ENCODE results near the gene LYVE1.

Gene LYVE1

DNA sequence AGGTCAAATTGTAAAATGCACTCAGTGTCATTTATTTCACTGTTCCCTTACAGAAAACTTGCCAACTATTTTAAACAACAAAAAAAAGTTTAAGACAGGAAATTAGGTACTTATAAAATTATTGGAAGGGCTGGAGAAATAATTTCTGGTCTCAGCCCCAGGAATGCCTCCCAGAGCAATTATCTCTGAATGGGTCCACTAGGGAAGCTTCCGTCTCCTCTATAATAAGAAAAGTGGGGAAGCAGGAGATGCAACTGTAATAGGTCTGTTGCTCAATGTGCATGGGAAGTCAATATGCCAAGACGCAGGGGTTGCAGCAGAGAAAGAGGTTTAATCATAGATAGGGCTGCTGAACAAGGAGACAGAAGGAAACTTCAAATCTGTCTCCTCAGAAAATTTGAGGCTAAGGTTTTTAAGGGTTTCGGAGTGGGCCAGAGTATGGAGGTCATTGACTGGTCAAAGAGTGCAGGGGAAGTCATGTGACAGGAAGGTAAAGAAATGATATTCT lies 16.6 kb downstream of the LYVE1 start:
- no peak for DNase-seq

GRCh38 chr11:10551290-10551592 lies 17.2 kb downstream of the LYVE1 start:
- DNase-seq = no peak

DNA sequence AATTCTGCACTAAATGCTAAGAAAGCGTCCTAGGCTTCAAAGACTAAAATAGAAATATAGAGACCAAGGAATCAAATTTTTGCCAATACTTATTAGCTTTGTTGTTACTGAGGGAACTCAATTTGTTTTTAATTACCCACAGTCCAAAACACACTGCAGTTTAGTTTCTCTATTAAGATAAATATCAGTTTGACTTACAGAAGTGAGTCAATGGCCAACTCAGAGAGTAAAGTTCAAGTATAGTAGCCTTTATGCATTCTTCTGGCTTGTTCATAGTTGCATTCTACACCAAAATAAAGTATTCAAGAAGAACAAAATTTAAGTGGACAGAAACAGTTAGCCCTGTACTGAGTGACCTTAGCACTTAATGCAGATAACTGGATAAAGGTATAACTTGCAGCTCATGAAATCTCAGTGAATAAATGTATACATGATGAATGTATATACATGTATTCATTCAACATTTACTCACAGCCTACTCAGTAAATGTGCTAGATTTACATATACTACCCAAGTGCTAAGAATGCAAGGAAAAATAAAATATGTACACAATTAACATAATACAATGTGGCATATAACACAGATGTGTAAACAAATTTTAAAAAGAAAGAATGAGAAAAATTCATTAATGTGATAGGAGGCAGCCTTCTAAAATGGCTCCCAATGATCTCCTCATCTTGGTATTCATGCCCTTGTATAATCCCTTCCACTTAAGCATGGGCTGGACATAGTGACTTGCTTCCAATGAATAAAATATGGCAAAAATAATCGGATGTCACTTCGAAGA lies 17.8 kb downstream of the LYVE1 start:
- DNase-seq = no peak

DNA sequence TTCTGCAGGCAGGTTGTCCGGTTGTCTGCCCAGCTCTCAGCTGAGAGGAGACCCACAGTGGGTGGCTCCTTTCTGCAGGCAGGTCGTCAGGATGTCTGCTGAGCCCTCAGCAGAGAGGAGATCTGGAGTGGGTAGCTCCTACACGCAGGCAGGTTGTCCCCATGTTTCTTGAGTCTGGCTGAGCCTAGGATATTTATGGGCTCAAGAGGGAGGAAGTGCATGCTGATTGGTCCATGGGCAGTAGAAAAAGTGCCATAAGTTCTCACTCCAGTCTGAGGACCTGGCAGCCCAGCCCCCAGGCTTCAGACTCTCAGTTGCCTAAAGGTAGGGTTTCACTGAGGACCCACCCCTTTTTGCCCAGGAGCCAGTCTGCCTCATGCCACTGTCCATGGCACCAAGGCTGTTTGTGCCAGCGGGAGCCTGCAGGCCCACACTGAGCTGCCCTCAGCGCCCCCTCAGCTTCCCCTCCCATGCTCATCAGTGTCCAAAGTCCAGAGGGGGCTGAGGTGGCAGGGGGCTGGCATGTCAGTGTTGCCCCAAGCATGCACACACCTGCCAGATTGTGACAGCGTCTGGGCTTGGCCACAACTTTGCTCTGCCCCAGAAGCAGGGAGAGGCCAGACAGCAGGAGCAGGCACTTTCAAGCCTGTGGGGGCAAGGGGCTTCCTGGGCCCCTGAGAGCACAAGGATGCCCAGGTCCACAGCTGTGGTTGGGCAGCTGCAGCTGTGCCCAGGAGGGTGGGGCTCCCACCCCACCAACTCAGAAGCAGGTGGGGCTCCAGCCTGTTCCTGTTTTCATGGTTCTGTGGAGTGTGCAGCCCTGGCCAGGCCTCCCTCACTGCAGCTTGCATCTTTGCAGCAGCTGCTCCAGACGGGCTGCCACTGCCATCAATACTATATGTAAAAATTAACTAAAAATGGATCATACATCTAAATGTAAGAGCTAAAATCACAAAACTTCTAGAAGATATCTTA lies 23.7 kb downstream of the LYVE1 start:
- DNase-seq = no peak

DNA sequence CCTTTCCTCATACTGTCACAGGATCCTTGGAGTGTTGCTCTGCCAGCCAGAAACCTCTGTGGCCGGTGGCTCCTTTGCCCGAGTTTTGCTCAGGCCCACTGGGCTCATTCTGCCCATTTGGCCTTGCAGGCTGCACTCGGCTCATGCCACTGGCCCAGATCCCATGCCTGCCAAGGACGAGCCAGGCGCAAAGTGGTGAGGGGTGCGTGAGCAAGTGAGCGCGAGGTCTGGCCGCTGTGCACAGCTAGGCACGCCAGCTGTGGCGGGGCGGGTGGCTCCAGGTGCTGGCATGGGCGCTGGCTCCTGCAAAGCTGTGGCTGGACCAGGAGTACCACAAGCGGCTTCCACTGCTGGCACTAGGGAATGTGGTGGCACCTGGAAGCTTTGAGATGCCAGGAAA lies 24.7 kb downstream of the LYVE1 start:
- DNase-seq = no peak

- no peak for DNase-seq
Observed at GRCh38 chr11:10542776-10543175, 25.7 kb downstream of the LYVE1 start.

GRCh38 chr11:10541561-10541930 lies 26.9 kb downstream of the LYVE1 start:
- DNase-seq = no peak

DNA sequence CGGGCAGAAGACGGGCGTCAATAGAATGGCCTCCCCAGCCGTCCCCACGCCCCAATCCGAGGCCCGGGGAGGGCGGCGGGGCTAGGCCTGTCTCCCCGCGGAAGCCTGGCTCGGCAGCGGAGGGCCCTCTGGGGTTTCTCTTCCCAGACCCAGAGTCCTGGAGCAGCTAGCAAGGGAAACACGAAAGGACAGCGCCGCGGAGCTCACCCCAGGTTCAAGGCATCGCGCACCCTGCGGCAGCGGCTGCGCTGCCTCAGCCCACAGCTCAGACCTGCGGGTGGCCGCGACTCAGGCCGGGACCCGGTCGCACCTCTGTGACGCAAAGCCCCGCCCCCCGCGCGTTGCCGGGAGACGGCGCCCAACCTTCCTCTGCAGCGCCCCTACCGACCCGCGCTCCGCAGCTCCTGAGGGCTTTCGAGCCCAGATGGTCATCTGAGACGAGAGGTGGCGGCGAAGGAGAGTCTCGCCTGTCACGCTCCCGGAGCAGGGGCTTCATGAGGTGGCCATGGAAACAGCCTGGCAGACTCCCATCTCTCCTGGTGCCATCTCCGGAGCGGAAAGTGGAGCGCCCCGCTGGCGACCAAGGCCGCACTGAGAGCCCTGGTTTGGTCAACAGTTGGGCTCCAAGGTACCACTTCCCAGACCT lies 27.4 kb downstream of the LYVE1 start, which contains the start of gene RNF141:
Gene RNF141, minus strand, starts transcription at position 273 of the 646 bp plus-strand sequence. CDS start 7,029 bp downstream, outside the sequence.
- peak; percentile 91 for DNase-seq

DNA sequence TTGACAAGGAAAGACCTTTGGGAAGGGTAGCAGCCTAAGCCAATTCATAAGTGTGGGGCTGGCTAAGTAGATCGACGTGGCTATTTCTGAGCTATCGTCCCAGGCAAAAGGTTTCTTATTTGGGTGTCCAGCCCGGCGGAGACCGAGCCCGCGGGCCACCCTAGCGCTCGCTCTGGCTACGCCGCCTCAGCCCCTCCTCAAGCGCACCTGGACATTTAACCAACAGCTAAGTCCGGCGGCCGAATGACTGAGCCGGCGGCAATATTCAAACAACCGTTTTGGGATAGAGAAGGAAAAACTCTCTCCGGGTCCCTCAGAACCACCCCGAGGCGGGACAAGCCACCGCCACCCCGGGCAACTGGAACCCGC lies 27.9 kb downstream of the LYVE1 start:
- DNase-seq = peak; percentile 9

DNA sequence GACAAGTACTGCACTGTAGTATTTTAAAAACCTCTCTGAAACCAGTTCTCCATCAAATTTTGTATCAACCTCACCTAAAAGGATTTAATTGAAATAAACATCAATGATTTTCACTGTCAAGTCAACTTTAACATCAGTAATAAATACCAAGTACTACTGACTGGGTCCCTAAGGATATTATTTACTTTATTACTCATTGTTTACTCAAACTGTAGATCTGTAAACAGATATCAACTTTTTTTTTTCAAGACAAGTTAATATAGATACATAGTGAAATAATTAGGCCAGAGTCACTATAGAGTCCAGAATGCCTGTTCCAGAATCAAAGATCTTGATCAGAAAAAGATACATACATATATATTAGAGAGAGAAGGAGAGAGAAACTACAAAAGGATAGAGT lies 29.1 kb downstream of the LYVE1 start:
- DNase-seq = no peak

GRCh38 chr11:10538924-10539323 lies 29.5 kb downstream of the LYVE1 start:
- DNase-seq = no peak

DNA sequence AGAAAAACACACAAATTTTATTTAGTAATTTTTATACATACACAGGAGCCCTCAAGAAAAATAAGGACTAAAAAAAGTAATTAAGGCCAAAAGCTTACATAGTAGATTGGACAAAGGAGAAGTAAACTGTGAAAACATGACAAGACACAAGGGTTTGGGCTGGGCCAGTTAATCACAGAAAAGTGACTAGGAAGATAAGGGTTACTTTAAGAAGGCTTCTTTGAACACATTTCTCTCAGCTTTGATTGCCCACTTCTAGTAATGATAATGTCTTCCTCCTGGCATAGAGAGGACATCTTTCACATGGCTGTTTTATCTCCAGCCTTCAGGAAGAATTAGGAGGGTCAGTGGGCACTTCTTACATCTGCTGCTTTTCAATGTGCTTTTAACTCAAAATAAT lies 30.9 kb downstream of the LYVE1 start:
- DNase-seq = no peak

DNA sequence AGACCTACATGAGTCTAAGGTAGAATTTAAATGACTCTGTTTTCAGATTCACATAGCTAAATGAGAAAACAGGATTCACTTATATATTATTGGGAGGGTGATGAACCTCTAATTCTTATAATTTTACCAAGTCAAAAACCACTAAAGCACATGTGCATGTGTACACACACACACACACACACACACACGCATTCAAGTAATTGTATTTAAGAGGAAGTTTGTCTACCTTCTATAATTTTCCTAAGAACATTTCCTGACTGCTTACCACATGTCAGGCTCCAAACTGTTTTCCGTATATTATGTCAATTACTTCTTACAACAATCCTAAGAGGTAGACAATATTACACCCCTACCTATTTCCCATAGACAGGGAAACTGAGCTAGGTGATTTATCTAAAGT lies 34.1 kb downstream of the LYVE1 start:
- no peak for DNase-seq

DNA sequence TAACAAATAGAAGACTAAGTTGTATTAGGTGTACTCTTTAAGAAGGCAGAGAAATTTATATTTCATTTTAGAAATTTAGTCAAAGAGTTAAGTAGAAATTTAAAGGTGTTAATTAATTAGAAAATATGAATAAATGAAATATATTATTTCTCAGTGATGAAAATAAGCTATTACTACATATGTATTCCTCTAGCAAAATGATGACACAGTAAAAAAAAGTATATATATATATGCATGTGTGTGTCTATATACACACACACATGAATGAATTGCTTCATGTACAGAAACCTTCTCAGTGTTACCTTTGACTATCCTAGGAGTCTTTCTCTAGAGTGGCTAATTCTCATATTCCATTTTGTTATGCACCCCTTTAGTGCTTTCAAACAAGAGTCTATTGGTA lies 35.1 kb downstream of the LYVE1 start:
- no peak for DNase-seq

DNA sequence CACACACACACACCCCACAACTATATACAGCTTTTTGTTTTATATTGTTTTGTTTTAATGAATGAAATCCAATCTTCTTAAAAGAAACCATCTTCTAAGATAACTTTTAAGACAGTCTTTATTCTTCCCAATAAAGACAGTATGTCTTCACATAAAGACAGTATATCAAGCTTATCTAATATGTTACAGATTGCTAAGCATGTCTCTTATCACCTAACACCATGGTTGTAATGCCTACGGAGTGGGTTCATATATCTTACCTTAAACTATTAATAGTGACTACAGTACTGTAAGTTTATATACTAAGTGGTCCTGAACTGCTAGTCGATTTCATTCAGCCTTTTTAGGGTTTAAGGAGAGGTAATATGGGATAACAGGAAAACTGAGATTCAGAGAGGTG lies 35.9 kb downstream of the LYVE1 start:
- no peak for DNase-seq

DNA sequence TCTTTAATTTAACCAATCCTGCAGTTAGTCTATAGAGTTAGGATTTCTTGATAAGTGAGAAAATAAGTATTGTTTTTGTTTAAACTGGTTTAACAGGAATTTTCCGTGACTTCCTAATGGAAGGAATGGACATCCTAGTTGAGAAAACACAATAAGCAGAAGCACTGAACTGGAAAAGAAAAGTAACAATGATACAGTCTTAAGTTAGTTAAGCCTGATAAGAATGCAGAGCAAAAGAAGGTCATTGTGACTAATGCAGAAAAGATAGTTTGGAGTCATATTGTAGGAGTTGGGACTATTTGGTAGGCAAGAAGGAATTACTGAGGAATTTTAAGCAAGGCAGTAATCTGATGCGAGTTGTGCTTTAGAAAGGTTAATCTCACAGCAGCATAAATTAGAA lies 39.2 kb downstream of the LYVE1 start:
- no peak for DNase-seq

- DNase-seq = no peak
Observed at GRCh38 chr11:10528121-10528520, 40.3 kb downstream of the LYVE1 start.

GRCh38 chr11:10526974-10527918 lies 41.2 kb downstream of the LYVE1 start:
- DNase-seq = no peak

DNA sequence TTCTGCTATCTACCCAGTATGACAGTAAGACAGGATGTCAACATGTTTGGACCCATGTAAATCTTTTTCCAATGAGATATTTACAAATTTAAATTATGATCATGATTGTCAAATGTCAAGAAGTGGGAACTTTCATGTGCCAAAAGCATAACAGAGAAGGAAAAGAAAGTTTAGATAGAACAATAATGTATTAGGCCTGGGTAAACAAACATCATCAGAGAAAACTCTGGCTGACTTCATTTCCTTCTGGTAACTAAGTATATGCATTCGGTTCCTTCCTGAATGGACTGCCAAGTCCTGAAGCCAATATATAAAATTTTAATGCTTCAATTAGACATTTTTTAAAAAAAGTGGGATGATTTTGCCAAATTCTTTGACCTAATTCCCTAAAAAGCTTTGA lies 44.0 kb downstream of the LYVE1 start:
- DNase-seq = no peak

- DNase-seq = no peak
Observed at GRCh38 chr11:10522921-10523320, 45.5 kb downstream of the LYVE1 start.

- no peak for DNase-seq
Observed at GRCh38 chr11:10522276-10522675, 46.2 kb downstream of the LYVE1 start.

DNA sequence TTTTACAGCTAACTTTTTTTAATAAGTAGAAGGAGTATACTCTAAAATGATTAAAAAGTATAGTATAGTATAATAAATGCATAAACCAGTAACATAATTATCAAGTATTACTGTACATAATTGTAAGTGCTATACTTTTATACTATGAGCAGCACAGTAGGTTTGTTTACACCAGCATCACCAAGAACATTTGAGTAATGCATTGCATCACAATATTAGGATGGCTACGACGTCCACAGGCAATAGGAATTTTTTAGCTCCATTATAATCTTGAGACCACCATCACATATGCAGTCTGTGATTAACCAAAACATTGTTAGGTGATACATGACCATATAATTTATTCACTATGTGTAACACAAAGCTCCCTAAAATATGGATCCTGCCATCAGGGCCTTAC lies 47.9 kb downstream of the LYVE1 start:
- DNase-seq = no peak

Data from inflammatory macrophage treated with lipopolysaccharide for 4 hours (primary cell).